Neural progenitor cell (in vitro differentiated cells): Measurements from ENCODE around the gene GINS2. TPM values are rescaled to one million over a fixed set of nuclear protein-coding genes. Genes with fewer than 3 reads are reported as not detected.

Experiments used
- DNase-seq: peaks from one replicate; pipeline ENCODE4 v3.0.0-alpha.2; 2016; ENCODE audit warnings: low spot score
- H2AFZ ChIP-seq: fragments of 200-600 bp; sonication (generic); replicated peaks from 2 replicates; pipeline ENCODE4 v1.6.1; 2016; ENCODE audit warnings: antibody characterized with exemption
- H3F3A ChIP-seq: fragments of 200-600 bp; sonication (generic); 2 replicates; pipeline ENCODE4 v1.6.1; 2016; ENCODE audit warnings: antibody characterized with exemption, low read depth
- H3K27ac ChIP-seq: fragments of 200-600 bp; sonication (generic); 2 replicates; pipeline ENCODE4 v1.5.1; 2016; ENCODE audit warnings: mild to moderate bottlenecking
- H3K27me3 ChIP-seq: fragments of 200-600 bp; sonication (generic); 2 replicates; pipeline ENCODE4 v1.6.1; 2016; ENCODE audit warnings: mild to moderate bottlenecking, moderate library complexity
- H3K36me3 ChIP-seq: fragments of 200-600 bp; sonication (generic); 2 replicates; pipeline ENCODE4 v1.5.1; 2016
- H3K4me1 ChIP-seq: fragments of 200-600 bp; sonication (generic); 2 replicates; pipeline ENCODE4 v1.6.1; 2016; ENCODE audit warnings: mixed run types
- H3K4me2 ChIP-seq: fragments of 200-600 bp; sonication (generic); 2 replicates; pipeline ENCODE4 v1.6.1; 2016
- H3K4me3 ChIP-seq: fragments of 200-600 bp; sonication (generic); 2 replicates; pipeline ENCODE4 v1.5.1; 2016
- H3K79me2 ChIP-seq: fragments of 200-600 bp; sonication (generic); 2 replicates; pipeline ENCODE4 v1.6.1; 2016; ENCODE audit warnings: low read depth
- H3K9ac ChIP-seq: fragments of 200-600 bp; sonication (generic); 2 replicates; pipeline ENCODE4 v1.6.1; 2016
- H3K9me3 ChIP-seq: fragments of 200-600 bp; sonication (generic); 2 replicates; pipeline ENCODE4 v1.5.1; 2016; ENCODE audit warnings: low read depth
- H4K20me1 ChIP-seq: fragments of 200-600 bp; sonication (generic); 2 replicates; pipeline ENCODE4 v1.6.1; 2016; ENCODE audit warnings: low read depth
- H3K27ac Mint-ChIP-seq: 3 replicates; pipeline ENCODE4 v1.8.0; 2021; ENCODE audit warnings: mixed read lengths
- H3K27me3 Mint-ChIP-seq: 2 replicates; pipeline ENCODE4 v1.8.0; 2022; ENCODE audit warnings: low read depth, mild to moderate bottlenecking, inconsistent platforms, moderate library complexity, mixed read lengths; ENCODE audit not compliant: insufficient read depth
- H3K36me3 Mint-ChIP-seq: 3 replicates; pipeline ENCODE4 v1.8.0; 2021; ENCODE audit warnings: mixed read lengths
- H3K4me1 Mint-ChIP-seq: 3 replicates; pipeline ENCODE4 v1.8.0; 2021; ENCODE audit warnings: mixed read lengths
- H3K4me3 Mint-ChIP-seq: 3 replicates; pipeline ENCODE4 v1.8.0; 2021; ENCODE audit warnings: mild to moderate bottlenecking, moderate library complexity, mixed read lengths
- H3K9me3 Mint-ChIP-seq: 3 replicates; pipeline ENCODE4 v1.8.0; 2020; ENCODE audit warnings: mixed read lengths
- CTCF ChIP-seq: fragments of 200-600 bp; sonication (generic); IDR thresholded peaks from 2 replicates; pipeline ENCODE4 v1.5.1; 2017; ENCODE audit warnings: antibody characterized with exemption, mild to moderate bottlenecking
- EZH2 ChIP-seq: fragments of 200-600 bp; sonication (generic); IDR thresholded peaks from 2 replicates; pipeline ENCODE4 v1.6.1; 2017; ENCODE audit warnings: antibody characterized with exemption, mild to moderate bottlenecking, moderate library complexity
- EZH2phosphoT487 ChIP-seq: fragments of 200-600 bp; sonication (generic); IDR thresholded peaks from 2 replicates; pipeline ENCODE4 v1.6.1; 2017; ENCODE audit warnings: antibody characterized with exemption
- total RNA-seq: library from RNA; depleted of rRNA; stranded (reverse); fragments of >200 nt; gene quantifications from 2 replicates; pipeline ENCODE4 v1.2.3, GENCODE V29; 2015; ENCODE audit warnings: low replicate concordance

The GINS2 gene
- total RNA-seq, 1 donor from 2014 or later = 47.9 TPM

GRCh38 chr16:85629326-85629725, 59.4 kb downstream of the GINS2 start:
- Histone ChIP-seq H3K27ac (no peak overlapping the region), H3F3A (peaks cover 34% of the 10 kb centered on the region), H3K79me2 (peaks cover 80% of the 10 kb centered on the region), H3K4me2 (no peak overlapping the region), H3K27me3 (no peaks in the 10 kb centered on the region), H3K4me3 (no peak overlapping the region), H3K9ac (no peak overlapping the region), H4K20me1 (peaks cover 40% of the 10 kb centered on the region), H3K4me1 (peaks cover 27% of the 10 kb centered on the region), H2AFZ (no peak overlapping the region), H3K9me3 (no peaks in the 10 kb centered on the region), H3K36me3 (no peaks in the 10 kb centered on the region)
- H3K36me3 Mint-ChIP-seq = peaks cover 9% of the 10 kb centered on the region
- no peak for TF ChIP-seq EZH2phosphoT487
- no peak for TF ChIP-seq EZH2
- no peak for TF ChIP-seq CTCF
- peaks cover 18% of the 10 kb centered on the region for H3K27me3 Mint-ChIP-seq
- peaks cover 38% of the 10 kb centered on the region for H3K4me1 Mint-ChIP-seq
- DNase-seq = no peak
- H3K9me3 Mint-ChIP-seq = peaks cover 8% of the 10 kb centered on the region
- no peak overlapping the region for H3K27ac Mint-ChIP-seq
- H3K4me3 Mint-ChIP-seq = no peak overlapping the region

- Mint-ChIP-seq H3K4me1 (peaks cover 38% of the 10 kb centered on the region), H3K4me3 (peak overlapping the region; percentile 33), H3K36me3 (peaks cover 9% of the 10 kb centered on the region), H3K27ac (no peak overlapping the region), H3K9me3 (peaks cover 8% of the 10 kb centered on the region), H3K27me3 (peaks cover 17% of the 10 kb centered on the region)
- Histone ChIP-seq H2AFZ (no peak overlapping the region), H4K20me1 (peaks cover 47% of the 10 kb centered on the region), H3K27ac (no peak overlapping the region), H3K4me1 (peaks cover 27% of the 10 kb centered on the region), H3F3A (peaks cover 35% of the 10 kb centered on the region), H3K79me2 (peaks cover 84% of the 10 kb centered on the region), H3K4me2 (no peak overlapping the region), H3K9me3 (no peaks in the 10 kb centered on the region), H3K4me3 (no peak overlapping the region), H3K36me3 (no peaks in the 10 kb centered on the region), H3K9ac (no peak overlapping the region), H3K27me3 (no peaks in the 10 kb centered on the region)
- DNase-seq = no peak
- TF ChIP-seq EZH2 (no peak), EZH2phosphoT487 (no peak), CTCF (peak; percentile 49)
These were observed 60.1 kb downstream of the GINS2 start for GRCh38 chr16:85628645-85629044.

GRCh38 chr16:85628265-85628556, 60.5 kb downstream of the GINS2 start:
- no peak for DNase-seq
- peaks cover 9% of the 10 kb centered on the region for H3K36me3 Mint-ChIP-seq
- TF ChIP-seq CTCF = no peak
- TF ChIP-seq EZH2 = no peak
- TF ChIP-seq EZH2phosphoT487 = no peak
- Histone ChIP-seq H2AFZ (no peak overlapping the region), H4K20me1 (peaks cover 50% of the 10 kb centered on the region), H3K27ac (no peak overlapping the region), H3K4me3 (no peak overlapping the region), H3K9ac (no peak overlapping the region), H3K4me1 (peaks cover 27% of the 10 kb centered on the region), H3K4me2 (peak overlapping the region; percentile 71), H3K27me3 (no peaks in the 10 kb centered on the region), H3K79me2 (peaks cover 85% of the 10 kb centered on the region), H3F3A (peaks cover 35% of the 10 kb centered on the region), H3K9me3 (no peaks in the 10 kb centered on the region), H3K36me3 (no peaks in the 10 kb centered on the region)
- peaks cover 39% of the 10 kb centered on the region for H3K4me1 Mint-ChIP-seq
- H3K27ac Mint-ChIP-seq = no peak overlapping the region
- peaks cover 8% of the 10 kb centered on the region for H3K9me3 Mint-ChIP-seq
- peaks cover 16% of the 10 kb centered on the region for H3K27me3 Mint-ChIP-seq
- no peak overlapping the region for H3K4me3 Mint-ChIP-seq
